HG03520 (cell line): ENCODE data around the gene ERC2.

Experiments
- ATAC-seq: cut with Tn5 transposase; IDR thresholded peaks from one replicate; pipeline ENCODE4 v1.9.1; 2021; ENCODE audit warnings: mild to moderate bottlenecking, moderate library complexity; ENCODE audit not compliant: unreplicated experiment

Gene ERC2

DNA sequence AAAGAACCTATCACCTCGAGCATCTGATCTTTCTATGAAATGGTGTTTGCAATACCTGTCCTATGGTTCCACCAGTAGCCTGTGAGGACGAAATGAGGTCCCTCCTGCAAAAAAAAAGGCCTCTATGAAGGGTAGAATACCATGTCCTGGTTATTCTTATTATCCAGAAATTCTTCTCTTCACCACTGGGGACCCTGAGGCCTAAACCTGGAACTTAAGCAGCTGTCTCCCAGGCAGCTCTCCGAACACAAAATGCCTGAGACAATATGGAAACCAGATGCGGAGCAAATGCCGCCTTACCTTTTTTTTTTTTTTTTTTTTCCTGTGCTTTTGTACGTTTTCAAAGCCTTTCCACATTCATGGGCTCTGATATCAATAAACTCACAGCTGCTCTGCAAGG is 919.1 kb downstream of the ERC2 start:
- no peak for ATAC-seq

DNA sequence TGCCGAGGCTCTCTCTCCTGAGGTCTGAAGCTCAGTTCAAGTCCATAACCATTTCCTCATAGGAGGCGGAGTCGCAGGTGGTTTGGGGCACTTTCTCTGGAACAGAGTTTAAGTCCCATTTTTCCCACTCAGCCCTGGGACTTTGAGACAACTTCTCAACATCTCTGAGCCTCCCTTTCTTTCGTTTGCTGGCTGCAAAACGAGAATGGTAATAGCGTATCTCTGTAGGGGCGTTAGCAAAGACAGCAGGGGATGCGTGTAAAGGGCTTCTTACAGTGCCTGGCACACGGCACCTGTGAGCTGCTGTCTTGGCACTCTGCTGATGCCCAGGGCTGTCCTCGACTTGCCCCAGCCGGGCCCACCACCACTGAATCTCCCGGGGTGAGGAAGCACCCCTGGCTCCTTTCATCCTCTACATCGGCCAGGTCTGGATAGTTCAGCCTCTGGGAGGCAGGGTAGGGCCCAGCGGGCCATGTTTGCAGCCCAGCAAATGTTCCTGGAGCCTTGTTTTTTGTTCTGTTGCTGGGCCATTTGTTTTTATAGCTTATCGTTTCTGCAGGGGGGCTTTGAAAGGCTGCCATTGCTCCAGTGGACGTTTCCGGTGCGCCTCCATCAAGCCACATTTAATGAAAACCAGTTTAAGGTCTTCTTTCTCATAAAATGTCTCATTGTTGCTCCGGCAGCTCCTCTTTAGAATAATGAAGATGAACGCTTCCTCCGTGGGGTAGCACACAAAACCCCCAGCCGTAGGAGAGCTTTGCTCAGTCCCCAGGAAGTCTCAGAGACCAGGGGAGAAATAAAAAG is 921.2 kb downstream of the ERC2 start:
- ATAC-seq = no peak

DNA sequence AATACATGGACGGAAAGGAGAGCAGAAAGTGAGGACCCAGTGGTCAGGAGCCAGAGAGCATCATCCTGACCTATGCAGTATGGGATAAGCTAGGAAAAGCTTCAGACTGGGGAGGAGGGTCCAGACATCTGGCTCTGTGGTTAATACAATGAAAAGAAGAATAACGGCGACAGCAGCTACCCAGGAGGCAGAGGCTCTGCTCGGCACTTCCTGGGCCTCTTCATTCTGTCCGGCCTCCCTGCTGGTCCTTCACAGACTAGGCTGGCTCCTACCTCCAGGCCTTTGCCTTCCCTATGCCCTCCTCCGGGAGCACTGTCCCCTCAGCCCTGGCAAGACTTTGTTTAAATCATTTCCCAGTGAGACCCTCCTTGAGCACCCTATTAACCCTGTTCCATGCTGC is 922.3 kb downstream of the ERC2 start:
- ATAC-seq = no peak

DNA sequence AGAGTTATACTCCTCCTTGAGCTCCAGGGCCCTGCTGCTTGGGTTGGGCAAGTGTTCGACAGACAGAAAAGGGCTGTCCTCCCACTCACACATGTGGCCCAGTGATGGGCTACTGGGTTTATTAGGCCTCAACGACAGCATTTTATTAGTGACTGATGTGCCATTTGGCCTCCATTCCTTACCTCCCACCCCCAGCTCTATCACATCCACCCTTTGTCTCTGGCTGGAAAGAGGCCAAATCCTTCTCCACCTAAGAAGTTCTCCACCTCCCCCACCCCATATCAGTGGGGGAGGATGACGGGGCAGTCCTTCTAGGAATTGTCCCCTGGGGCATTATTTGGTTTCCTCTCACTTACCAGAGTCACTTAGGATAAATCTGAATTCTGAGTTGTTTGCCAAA is 924.0 kb downstream of the ERC2 start:
- ATAC-seq = no peak

DNA sequence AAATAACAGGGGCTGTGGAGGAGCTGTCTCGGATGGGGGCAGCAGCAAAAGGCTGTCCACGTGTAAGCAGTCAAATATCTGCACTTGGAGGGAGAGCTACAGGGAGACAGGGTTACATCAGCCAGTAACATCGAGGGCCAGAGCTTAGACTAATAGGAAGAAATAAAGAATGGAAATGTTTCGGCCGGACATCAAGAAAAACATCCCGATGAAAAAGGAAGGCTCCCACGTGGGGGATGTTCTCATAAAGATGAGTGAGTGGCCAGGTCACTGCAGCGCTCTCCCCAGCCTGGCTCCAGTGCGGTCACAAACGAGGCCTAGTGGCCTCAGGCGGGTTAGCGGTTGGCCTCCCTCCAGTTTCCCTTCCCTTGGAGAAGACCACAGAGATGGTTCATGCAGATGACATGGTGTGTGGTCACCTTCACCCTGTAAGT is 925.1 kb downstream of the ERC2 start:
- no peak for ATAC-seq

DNA sequence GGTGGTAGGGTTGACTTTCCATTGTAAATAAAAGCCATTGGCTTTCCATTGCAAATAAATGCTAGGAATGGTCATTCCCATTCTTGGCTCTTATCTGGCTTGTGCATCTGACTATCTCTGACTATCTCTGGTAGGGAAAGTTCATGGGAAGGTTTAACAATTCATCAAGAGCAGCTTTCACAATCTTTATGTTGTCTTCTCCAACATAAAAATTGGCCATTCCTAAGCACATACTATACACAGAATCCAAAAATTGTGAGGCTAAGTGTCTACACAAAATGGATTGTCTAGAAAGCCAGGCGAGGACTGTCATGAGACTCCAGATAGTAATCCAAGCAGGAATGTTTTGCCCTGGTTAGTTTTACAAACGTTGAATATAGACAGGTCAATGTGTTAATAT is 926.8 kb downstream of the ERC2 start:
- no peak for ATAC-seq

DNA sequence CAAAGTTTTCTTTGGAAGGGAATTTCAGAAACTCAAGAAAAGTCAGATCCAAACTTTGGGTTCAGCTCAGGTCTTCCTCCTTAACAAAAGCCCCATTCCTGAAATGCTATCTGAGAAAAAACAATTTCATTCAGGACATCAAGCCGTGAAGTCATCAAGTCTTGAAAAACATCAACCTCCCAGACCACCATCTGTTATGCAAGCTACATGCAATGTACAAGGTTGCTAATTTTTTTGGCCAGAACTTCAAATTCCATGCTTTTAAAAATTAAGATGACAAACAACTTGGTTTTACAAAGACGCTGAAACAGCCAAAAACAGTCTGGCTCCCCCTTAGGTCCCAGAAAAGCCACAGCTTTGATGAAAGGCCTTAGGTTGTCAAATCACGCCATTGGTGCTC is 927.3 kb downstream of the ERC2 start:
- ATAC-seq = no peak

DNA sequence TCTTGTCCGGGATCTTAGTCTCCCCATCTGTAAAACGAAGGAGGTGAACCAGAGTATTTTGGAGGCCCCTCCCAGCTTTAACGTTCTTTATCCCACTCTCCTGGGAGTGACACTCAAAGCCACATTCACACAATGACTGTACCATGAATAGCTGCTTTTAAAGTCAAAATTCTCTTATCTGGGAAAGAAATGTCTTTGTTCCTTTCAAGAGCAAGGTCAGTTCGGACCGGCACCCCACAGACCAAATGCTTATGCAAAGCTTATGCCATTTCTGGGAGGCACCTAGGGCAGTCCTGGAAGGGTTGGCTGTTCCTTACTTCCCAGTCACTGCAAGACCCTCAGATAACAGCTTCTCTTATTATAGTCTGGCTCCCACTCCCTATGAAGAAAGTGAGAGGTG is 927.7 kb downstream of the ERC2 start:
- no peak for ATAC-seq

DNA sequence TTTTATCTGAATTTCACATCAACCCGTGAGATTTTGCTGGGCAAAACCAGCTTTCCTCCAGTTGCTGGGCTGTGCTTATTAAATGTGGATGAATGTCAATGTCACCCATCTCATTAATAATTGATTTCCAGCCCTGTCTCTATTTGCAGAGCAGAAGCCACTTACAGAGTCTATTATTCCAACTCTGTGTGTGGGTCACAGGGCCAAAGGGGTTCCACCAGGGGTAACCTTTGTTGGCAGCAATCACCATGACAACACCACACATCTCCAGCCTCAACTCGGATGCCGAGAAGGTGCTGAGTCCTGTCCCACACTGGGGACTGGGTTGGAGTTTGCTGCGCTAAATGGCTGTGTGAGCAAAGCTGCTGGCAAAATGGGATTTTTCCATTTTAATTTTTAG is 930.1 kb downstream of the ERC2 start:
- ATAC-seq = no peak

DNA sequence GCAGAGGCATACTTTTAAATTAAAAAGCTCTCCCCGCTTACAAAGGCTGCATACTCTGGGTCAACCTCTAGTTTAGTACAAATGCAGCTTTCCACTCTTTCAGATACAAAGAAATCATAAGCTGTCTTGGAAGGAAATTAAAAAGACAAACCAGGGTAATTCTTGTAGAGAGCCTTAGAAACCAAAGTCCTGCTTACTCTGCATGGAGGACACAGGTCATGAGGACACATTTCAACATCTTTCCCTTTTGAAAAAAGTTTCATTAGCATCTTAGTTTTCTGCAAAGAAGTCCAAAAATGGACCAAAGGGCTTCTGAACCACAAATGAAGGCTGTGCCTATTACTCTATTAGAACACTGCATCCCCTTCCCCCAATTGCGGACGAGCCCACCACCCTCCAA is 930.7 kb downstream of the ERC2 start:
- no peak for ATAC-seq

DNA sequence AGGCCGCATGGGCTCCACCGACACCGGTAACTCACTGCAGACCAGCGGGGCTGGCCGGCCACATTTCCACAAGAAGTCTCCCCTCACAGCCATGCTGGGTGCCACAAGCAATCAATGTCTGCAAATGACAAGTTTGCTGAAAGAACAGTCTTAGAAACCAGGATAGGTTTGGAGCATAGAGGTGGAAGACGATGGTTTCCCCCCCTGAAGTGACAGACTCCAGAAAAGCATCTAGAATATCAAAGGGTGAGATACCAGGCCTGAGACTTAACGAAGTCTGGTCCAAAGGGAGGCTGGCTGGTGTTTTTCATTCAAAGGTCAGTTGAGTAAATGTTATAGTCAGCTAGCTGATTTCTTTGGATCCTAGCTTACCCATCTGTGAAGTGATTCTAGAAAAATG is 931.1 kb downstream of the ERC2 start:
- ATAC-seq = no peak

DNA sequence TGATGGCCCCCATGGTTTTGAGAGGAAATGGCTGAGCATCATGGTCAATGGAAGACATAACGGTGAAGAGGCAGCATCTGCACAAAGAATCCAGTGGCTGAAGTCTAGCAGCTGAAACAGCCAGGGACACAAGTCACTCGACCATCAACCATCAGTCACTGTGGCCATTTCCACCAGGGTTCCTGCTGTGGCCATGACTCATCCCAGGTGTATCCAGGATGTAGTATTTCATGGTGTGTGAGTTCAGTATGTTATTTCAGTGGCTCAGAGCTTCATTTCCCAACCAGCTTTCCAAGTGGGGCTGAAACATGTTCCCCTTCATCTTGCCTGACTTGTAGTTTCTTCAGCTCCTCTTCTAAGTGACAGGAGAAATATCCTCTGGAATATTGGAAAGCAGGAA is 933.4 kb downstream of the ERC2 start:
- no peak for ATAC-seq

DNA sequence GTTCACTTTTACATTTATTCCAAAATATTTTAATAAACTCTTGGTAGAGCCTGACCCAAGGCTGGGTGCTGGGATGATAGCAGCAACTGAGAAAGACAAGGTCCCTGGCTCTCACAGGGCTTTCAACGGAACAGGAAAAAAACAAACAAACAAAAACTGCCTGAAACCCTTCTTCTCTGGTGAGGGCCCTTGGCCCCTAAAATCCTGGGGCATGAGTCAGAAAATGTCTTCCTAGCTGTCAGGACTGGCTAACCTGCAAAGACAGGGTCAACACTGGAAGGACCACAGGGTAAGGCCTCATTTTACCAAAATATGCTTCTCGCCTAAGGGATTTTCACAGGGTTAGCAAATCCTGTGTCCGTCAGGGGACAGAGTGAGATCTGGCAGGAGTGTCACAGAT is 935.5 kb downstream of the ERC2 start:
- no peak for ATAC-seq

DNA sequence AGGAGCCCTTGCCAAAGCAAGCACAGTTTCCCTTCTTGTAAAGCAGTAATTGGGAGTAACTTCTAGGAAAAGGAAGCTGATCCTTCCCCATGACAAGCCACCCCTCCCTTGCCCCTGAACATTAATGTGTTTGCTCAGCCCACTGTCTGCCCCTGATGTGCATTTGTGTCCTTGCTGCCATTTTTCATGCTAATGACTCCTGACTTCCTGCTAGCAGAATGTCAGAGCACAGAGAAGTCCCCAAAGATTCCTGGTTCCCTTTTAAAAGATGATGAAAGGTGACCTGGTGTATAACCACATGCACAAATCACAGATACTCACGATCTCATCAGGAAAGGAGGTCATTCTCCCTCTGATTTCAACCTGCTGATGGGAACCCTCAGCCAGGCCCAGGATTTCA is 936.9 kb downstream of the ERC2 start:
- no peak for ATAC-seq

DNA sequence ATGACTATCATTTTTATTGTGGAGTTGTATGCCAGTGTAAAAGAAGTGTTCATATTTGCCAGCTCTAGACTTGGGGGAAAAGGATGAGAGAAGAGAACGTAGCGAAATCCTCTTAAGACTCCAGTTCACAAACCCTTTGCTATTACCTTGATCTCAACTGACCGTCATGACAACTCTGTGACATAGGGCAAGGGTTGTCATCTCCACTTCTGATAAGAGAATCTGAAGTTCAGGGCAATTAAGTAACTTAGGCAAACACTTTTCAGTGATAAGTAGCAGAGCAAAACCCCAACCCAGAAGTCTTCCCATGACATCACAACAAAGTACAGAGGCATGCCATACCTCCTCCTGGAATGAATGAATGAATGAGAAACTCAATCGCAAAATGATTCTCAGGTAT is 940.9 kb downstream of the ERC2 start:
- no peak for ATAC-seq

DNA sequence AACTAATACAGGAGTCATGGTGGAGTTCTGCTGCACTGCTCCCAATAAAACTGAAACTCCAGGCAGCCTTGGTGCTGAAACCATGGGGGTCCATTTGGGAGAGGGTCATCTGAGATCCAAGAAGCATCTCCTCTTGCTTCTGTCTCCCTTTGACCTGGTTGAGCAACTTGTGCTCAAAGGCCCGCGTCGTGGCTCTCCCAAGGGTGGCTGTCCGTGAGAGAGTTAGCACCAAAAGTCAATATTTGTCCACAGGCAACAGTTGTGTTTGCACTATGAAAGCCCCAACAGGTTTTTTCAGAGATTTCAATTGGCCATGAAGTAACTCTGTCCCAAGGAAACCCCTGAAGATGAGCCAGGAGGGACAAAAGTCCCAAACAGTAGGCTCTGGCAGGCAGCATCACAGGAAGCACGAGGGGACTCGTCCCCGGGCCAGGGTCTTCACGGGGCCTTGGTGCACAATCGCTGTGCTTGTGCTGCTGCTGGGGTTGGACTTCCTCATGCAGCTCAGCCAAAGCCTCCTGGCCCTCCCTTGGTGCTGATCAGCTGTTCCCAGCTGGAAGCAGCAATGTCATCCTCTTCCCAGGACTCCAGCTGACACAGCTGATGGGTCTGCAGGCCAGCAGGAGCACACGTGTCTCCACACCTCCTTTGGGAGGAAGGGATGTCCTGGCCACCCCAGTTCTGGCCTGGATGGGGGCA is 941.8 kb downstream of the ERC2 start:
- no peak for ATAC-seq

DNA sequence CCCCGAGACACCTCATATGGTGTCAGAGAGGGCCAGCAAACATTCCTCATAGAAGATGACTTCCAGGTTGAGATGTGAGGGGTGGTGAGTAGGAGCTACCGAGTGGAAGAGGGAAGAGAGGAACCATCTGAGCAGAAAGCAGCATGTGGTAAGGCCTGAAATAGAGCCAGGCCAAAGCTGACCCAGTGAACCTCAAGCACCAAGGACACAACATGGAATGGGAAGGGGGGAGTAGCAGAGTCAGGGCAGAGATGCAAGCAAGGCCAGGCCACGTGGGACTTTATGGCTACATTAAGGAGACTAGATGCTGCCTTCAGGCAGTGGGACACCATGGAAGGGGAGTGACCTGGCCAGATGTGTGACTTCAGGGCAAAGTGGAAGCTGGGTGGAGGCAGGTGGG is 942.8 kb downstream of the ERC2 start:
- no peak for ATAC-seq

DNA sequence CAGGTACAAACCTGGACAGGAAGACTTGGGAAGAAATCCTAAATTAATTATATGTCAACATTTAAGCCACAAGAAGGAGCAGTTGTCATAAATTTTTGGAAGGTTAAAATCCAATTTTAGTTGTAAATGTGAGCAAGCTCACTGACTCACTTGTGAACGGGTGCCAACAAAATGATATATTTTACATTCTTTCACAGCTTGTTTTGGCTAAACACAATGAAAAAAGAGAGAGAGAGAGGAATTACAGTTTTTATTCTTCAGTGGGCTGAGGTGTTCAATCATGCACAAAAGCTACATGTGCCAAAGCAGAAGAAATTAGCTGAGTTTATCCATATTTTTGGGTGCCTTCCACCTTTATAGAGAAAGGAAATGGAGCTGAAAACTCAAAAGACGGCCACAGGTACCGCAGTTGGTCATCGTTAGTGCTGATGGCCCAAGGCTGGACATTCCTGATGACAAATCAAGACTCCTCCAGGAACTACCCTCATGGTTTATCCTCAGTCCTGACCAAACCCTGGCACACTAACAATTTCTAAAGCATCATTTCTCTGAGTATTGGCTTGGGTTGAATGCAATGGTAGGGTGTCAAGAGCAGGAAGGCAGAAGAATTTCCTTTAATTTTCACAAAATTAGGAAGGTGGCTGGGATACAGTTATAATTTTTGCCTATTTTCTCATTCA is 943.6 kb downstream of the ERC2 start:
- ATAC-seq = no peak

DNA sequence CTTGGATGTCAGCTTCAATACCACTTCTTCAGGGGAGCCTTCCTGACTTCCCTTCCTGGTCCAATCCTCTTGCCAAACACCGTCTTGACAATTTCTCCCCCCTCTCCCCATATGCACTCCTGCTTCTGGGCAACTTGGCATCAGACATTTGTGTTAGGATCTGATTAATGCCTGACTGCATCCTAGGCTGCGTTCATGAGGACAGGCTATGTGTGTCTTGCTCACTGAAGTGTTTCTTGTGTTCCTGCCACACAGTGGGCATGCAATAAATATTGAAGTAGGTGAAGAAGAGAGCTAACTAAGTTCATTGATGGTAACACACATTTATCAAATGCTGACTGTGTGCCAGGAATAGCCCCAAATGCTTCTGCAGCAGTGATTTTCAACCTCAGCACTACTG is 944.8 kb downstream of the ERC2 start:
- no peak for ATAC-seq

DNA sequence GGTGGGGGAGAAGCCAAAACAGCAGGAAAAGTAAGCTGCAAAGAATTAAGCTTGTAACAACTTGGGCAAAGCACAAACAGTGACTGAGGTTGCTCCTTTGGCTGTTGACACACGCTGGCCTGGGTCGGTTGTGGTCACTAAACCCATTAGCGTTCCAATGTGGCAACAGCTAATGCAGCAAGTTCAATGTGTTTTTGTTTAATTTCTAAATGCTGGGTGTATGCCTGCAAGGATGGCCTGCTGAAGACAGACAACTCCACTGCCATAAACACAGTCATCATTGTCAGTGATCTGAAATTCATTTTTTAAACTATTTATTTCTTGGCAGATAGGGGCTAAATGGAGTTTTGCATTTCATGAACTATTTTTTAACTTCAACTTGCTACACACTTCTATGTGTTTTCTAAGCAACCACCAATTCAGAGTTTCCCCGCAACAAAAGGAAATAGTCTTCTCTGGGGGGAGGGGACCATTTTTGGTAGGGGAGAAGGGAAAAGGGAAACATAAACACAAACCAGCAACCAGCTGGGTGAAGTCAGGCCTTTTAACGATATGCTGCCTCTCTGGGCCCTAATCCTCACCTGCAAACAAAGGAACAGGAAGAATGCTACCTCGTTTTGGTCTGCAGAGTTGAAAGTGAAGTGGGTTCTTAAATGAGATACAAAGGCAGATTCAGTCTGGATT is 946.4 kb downstream of the ERC2 start:
- no peak for ATAC-seq

DNA sequence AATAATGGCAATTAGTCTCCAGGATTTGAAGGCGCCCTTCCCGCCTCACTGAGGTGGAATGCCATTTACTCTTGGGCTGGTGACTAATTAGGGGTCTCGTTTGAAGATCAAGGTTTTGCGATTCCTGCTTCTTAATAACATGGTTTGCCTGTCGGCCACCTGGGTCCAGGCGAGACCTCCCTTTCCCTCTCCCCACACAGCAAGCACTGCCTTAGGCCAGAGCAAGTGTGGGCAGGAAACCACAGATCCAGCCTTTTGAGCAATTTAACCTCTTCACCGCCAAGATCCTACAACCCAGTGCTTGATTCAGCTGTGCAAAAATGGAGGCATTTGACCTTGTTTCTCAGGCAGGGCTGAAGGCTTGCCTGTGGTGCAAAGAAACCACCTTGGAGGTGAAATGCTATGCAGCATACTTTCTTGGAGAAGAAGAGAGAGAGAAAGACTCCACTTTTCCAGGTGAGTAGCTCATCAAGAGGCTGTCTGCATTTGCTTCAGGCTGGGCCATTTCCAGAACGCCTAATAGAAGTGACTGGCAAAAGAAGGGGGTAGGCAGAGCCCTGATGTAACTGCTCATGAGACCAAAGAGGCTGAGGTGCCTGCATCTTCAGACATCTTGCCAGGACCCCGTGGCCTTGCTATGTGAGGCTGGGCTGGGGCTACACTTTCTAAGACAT is 947.1 kb downstream of the ERC2 start:
- no peak for ATAC-seq
